HepG2 (cell line): ENCODE data around the gene DAAM1. TPM values are rescaled to one million over a fixed set of nuclear protein-coding genes. Genes with fewer than 3 reads are reported as not detected.

ENCODE experiments used
- CCAR2 ChIP-seq: fragments of 200-400 bp; formaldehyde crosslinking; optimal IDR thresholded peaks from 2 replicates; pipeline ENCODE3; 2018; ENCODE audit warnings: low read depth, mild to moderate bottlenecking, low read length, moderate library complexity
- HDAC1 ChIP-seq: sonication (generic); formaldehyde crosslinking; IDR thresholded peaks from 2 replicates; pipeline ENCODE4 v1.5.1; 2020; ENCODE audit warnings: mild to moderate bottlenecking, missing genetic modification reagents
- SIX1 ChIP-seq: sonication (generic); formaldehyde crosslinking; IDR thresholded peaks from 2 replicates; pipeline ENCODE4 v1.4.0; 2020; ENCODE audit warnings: missing genetic modification reagents, borderline replicate concordance
- STAG1 ChIP-seq: sonication (generic); formaldehyde crosslinking; IDR thresholded peaks from 2 replicates; pipeline ENCODE4 v1.4.0; 2020; ENCODE audit warnings: missing genetic modification reagents
- STAT6 ChIP-seq: sonication (generic); formaldehyde crosslinking; IDR thresholded peaks from 2 replicates; pipeline ENCODE4 v1.4.0; 2020; ENCODE audit warnings: missing genetic modification reagents, mild to moderate bottlenecking, borderline replicate concordance
- ZBTB39 ChIP-seq: sonication (generic); formaldehyde crosslinking; IDR thresholded peaks from 2 replicates; pipeline ENCODE4 v1.5.0; 2020; ENCODE audit warnings: missing genetic modification reagents
- ZNF326 ChIP-seq: sonication (generic); formaldehyde crosslinking; IDR thresholded peaks from 2 replicates; pipeline ENCODE4 v1.4.0; 2020; ENCODE audit warnings: missing genetic modification reagents, borderline replicate concordance
- ZNF362 ChIP-seq: sonication (generic); formaldehyde crosslinking; IDR thresholded peaks from 2 replicates; pipeline ENCODE4 v1.4.0; 2020; ENCODE audit warnings: missing genetic modification reagents, mild to moderate bottlenecking, borderline replicate concordance
- ZNF629 ChIP-seq: sonication (generic); formaldehyde crosslinking; conservative IDR thresholded peaks from 2 replicates; pipeline ENCODE4 v1.5.0; 2020; ENCODE audit warnings: missing genetic modification reagents
- polyA plus RNA-seq, 8 experiments: library from polyadenylated mRNA; depleted of rRNA in 3 of 8; stranded (reverse) in 7 of 8; unstranded in 1 of 8; fragments of >200 nt; fragmentation: Illumina TruSeq in 4 of 8; extraction: Trizol in 4 of 8; gene quantifications; 2 replicates each; pipeline versions ENCODE4 v1.2.1 to v1.2.3, GENCODE V29; 2011 to 2016; ENCODE audit warnings: low read depth in 4 of 8, missing spikeins in 1 of 8, mixed read lengths in 1 of 8; ENCODE audit not compliant: insufficient read depth in 1 of 8
- total RNA-seq, 5 experiments: library from RNA; depleted of rRNA; stranded (reverse); fragments of >200 nt; fragmentation: Illumina TruSeq; extraction: Trizol; gene quantifications; 2 replicates each; pipeline ENCODE4 v1.2.3, GENCODE V29; 2016; ENCODE audit warnings: low read depth in 1 of 5

DAAM1 gene
- total and polyA plus RNA-seq, 2 of the 13 experiments (the other 11 are each of a cell fraction or from before 2014, with no cell fraction given): 10.9 to 24.5 TPM

- TF ChIP-seq ZBTB39 (CRISPR knock-in tag): peak; percentile 77; the same call in 1 of the 2 replicates
- peak; percentile 34; the same call in 1 of the 2 replicates for TF ChIP-seq SIX1 (CRISPR knock-in tag)
- peak; percentile 12; the same call in 1 of the 2 replicates for TF ChIP-seq STAG1 (CRISPR knock-in tag)
- peak; percentile 71 for TF ChIP-seq HDAC1 (CRISPR knock-in tag)
- no peak for TF ChIP-seq CCAR2
- TF ChIP-seq ZNF629 (CRISPR knock-in tag): peak; percentile 33; the same call in 1 of the 2 replicates
- no peak for TF ChIP-seq ZNF326 (CRISPR knock-in tag)
- TF ChIP-seq STAT6 (CRISPR knock-in tag): peak; percentile 72
- TF ChIP-seq ZNF362 (CRISPR knock-in tag): peak; percentile 42; the same call in 1 of the 2 replicates
Observed at GRCh38 chr14:59314953-59315599, 126.6 kb downstream of the DAAM1 start (continued).
